ENCODE measurements around the gene UGT2A1.
"Not testable (repeated sequence)": the region's sequence is repeated elsewhere in the genome, so short reads cannot be mapped to it uniquely, and the experiment has no call there.

The UGT2A1 gene

GRCh38 chr4:69653147-69653546 is at the start of gene UGT2A1:
Gene UGT2A1 (minus strand): TSS chr4:69653247. CDS start chr4:69647644, 5,603 bp downstream.
- no peak for DNase-seq (ENCODE audit: low read depth in 3 of 3, low spot score in 1 of 3)

- no peak for DNase-seq (ENCODE audit: low read depth in 3 of 3, low spot score in 1 of 3)
Observed at GRCh38 chr4:69702201-69702600, 49.2 kb upstream of the UGT2A1 start.

GRCh38 chr4:69701696-69702095 is 48.6 kb upstream of the UGT2A1 start:
- DNase-seq (ENCODE audit: low read depth in 3 of 3, low spot score in 1 of 3) = no peak

GRCh38 chr4:69697536-69698242 is 44.6 kb upstream of the UGT2A1 start:
- no peak for DNase-seq (ENCODE audit: low read depth in 3 of 3, low spot score in 1 of 3)

- DNase-seq (ENCODE audit: low read depth in 3 of 3, low spot score in 1 of 3) = no peak
Observed at GRCh38 chr4:69689599-69689998, 36.6 kb upstream of the UGT2A1 start.

GRCh38 chr4:69684804-69685203 is 31.8 kb upstream of the UGT2A1 start:
- no peak for DNase-seq (ENCODE audit: low read depth in 3 of 3, low spot score in 1 of 3)

- DNase-seq (ENCODE audit: low read depth in 3 of 3, low spot score in 1 of 3) = no peak
Observed at GRCh38 chr4:69668680-69669079, 15.6 kb upstream of the UGT2A1 start.

- not testable (repeated sequence) for DNase-seq (ENCODE audit: low read depth in 3 of 3, low spot score in 1 of 3)
Observed at GRCh38 chr4:69664009-69664408, 11.0 kb upstream of the UGT2A1 start.

- DNase-seq (ENCODE audit: low read depth in 3 of 3, low spot score in 1 of 3) = not testable (repeated sequence)
Observed at GRCh38 chr4:69661130-69661803, 8.2 kb upstream of the UGT2A1 start.

GRCh38 chr4:69658133-69658532 is 5.1 kb upstream of the UGT2A1 start:
- no peak for DNase-seq (ENCODE audit: low read depth in 3 of 3, low spot score in 1 of 3)

- DNase-seq (ENCODE audit: low read depth in 3 of 3, low spot score in 1 of 3) = no peak
Observed at GRCh38 chr4:69656653-69657158, 3.7 kb upstream of the UGT2A1 start.

GRCh38 chr4:69650872-69651271 is 2.2 kb downstream of the UGT2A1 start:
- DNase-seq (ENCODE audit: low read depth in 3 of 3, low spot score in 1 of 3) = no peak

GRCh38 chr4:69649629-69650028 is 3.4 kb downstream of the UGT2A1 start:
- DNase-seq (ENCODE audit: low read depth in 3 of 3, low spot score in 1 of 3) = no peak

- no peak for DNase-seq (ENCODE audit: low read depth in 3 of 3, low spot score in 1 of 3)
Observed at GRCh38 chr4:69649207-69649606, 3.8 kb downstream of the UGT2A1 start.

- DNase-seq (ENCODE audit: low read depth in 3 of 3, low spot score in 1 of 3) = no peak
Observed at GRCh38 chr4:69642961-69643360, 10.1 kb downstream of the UGT2A1 start.

GRCh38 chr4:69640289-69640688 is 12.8 kb downstream of the UGT2A1 start:
- DNase-seq (ENCODE audit: low read depth in 3 of 3, low spot score in 1 of 3) = no peak

GRCh38 chr4:69639542-69639941 is 13.5 kb downstream of the UGT2A1 start, which contains the start of gene UGT2A2:
Gene UGT2A2 (minus strand): TSS chr4:69639642. CDS start chr4:69639640, 2 bp downstream.
- no peak for DNase-seq (ENCODE audit: low read depth in 3 of 3, low spot score in 1 of 3)

GRCh38 chr4:69617083-69617694 is 35.9 kb downstream of the UGT2A1 start:
- DNase-seq (ENCODE audit: low read depth in 3 of 3, low spot score in 1 of 3) = no peak

- DNase-seq (ENCODE audit: low read depth in 3 of 3, low spot score in 1 of 3) = no peak
Observed at GRCh38 chr4:69610484-69610883, 42.6 kb downstream of the UGT2A1 start.

GRCh38 chr4:69601065-69601464 is 52.0 kb downstream of the UGT2A1 start:
- no peak for DNase-seq (ENCODE audit: low read depth in 3 of 3, low spot score in 1 of 3)

- DNase-seq (ENCODE audit: low read depth in 3 of 3, low spot score in 1 of 3) = no peak
Observed at GRCh38 chr4:69600013-69600412, 53.0 kb downstream of the UGT2A1 start.

- no peak for DNase-seq (ENCODE audit: low read depth in 3 of 3, low spot score in 1 of 3)
Observed at GRCh38 chr4:69594382-69594781, 58.7 kb downstream of the UGT2A1 start.

Measured in stimulated activated CD4-positive, alpha-beta T cell treated with anti-CD3 and anti-CD28 coated beads, TNF-alpha, amount 100 ng/mL, for 1 hour (primary cell).